GM12878 (cell line): ENCODE results near the gene USF1. TPM values are rescaled to one million over a fixed set of nuclear protein-coding genes. Genes with fewer than 3 reads are reported as not detected.

Source experiments
- ATF3 ChIP-seq: IDR thresholded peaks from 2 replicates; pipeline ENCODE4 v1.6.1; 2011; ENCODE audit warnings: low read depth, mild to moderate bottlenecking, low read length, moderate library complexity, borderline replicate concordance; ENCODE audit errors: extremely low read depth
- CBFB ChIP-seq: IDR thresholded peaks from 2 replicates; pipeline ENCODE4 v1.6.1; 2016; ENCODE audit warnings: antibody characterized with exemption, low read depth
- HSF1 ChIP-seq: fragments of 150-350 bp; IDR thresholded peaks from 2 replicates; pipeline ENCODE4 v1.6.1; 2014; ENCODE audit warnings: mild to moderate bottlenecking, low read depth, low read length
- MXI1 ChIP-seq: fragments of 150-350 bp; IDR thresholded peaks from 2 replicates; pipeline ENCODE4 v1.6.1; 2011; ENCODE audit warnings: low read depth, mild to moderate bottlenecking, inconsistent platforms, low read length, improper control_type of control experiment
- RCOR1 ChIP-seq: conservative IDR thresholded peaks from 2 replicates; pipeline ENCODE4 v1.6.1; 2012; ENCODE audit warnings: low read depth, low read length, improper control_type of control experiment
- SMC3 ChIP-seq: IDR thresholded peaks from 2 replicates; pipeline ENCODE4 v1.6.1; 2011; ENCODE audit warnings: low read length, improper control_type of control experiment, borderline replicate concordance
- SUPT20H ChIP-seq: IDR thresholded peaks from 2 replicates; pipeline ENCODE4 v1.6.1; 2011; ENCODE audit warnings: low read depth, mild to moderate bottlenecking, low read length, moderate library complexity, borderline replicate concordance; ENCODE audit not compliant: control insufficient read depth
- YBX1 ChIP-seq: fragments of 450-650 bp; IDR thresholded peaks from 2 replicates; pipeline ENCODE4 v1.6.1; 2016; ENCODE audit warnings: antibody characterized with exemption
- polyA plus RNA-seq, 11 experiments: library from polyadenylated mRNA; depleted of rRNA in 4 of 11; unstranded in 6 of 11; stranded (reverse) in 5 of 11; fragments of >200 nt; fragmentation: Nextera tagmentation in 4 of 11; fragmentation: Illumina TruSeq in 1 of 11; extraction: Ambion mirVana in 4 of 11; extraction: Trizol in 1 of 11; gene quantifications; 1 replicate in 1 of 11; 2 replicates in 10 of 11; pipeline versions ENCODE4 v1.2.1 to v1.2.3, GENCODE V29; 2011 to 2016; ENCODE audit warnings: inconsistent platforms in 2 of 11, missing spikeins in 2 of 11, low read depth in 1 of 11
- total RNA-seq, 4 experiments: library from RNA; depleted of rRNA in 3 of 4; stranded (reverse); fragments of >200 nt in 3 of 4; fragmentation: Illumina TruSeq in 1 of 4; extraction: Trizol in 1 of 4; gene quantifications; 2 replicates each; pipeline versions ENCODE4 v1.2.1 to v1.2.3, GENCODE V29; 2013 to 2021
- TF ChIP-seq, protein P1 (sequence below): fragments of 450-650 bp; IDR thresholded peaks from 2 replicates; pipeline ENCODE4 v1.6.1; 2016; ENCODE audit warnings: mild to moderate bottlenecking
- TF ChIP-seq, protein P2 (sequence below): fragments of 450-650 bp; IDR thresholded peaks from 2 replicates; pipeline ENCODE4 v1.6.1; 2017; ENCODE audit warnings: mild to moderate bottlenecking

Gene USF1
- total and polyA plus RNA-seq, 10 of the 15 experiments (the other 5 are each of a cell fraction or from before 2014, with no cell fraction given) = 9.4 to 92.1 (median 53.5) TPM

DNA sequence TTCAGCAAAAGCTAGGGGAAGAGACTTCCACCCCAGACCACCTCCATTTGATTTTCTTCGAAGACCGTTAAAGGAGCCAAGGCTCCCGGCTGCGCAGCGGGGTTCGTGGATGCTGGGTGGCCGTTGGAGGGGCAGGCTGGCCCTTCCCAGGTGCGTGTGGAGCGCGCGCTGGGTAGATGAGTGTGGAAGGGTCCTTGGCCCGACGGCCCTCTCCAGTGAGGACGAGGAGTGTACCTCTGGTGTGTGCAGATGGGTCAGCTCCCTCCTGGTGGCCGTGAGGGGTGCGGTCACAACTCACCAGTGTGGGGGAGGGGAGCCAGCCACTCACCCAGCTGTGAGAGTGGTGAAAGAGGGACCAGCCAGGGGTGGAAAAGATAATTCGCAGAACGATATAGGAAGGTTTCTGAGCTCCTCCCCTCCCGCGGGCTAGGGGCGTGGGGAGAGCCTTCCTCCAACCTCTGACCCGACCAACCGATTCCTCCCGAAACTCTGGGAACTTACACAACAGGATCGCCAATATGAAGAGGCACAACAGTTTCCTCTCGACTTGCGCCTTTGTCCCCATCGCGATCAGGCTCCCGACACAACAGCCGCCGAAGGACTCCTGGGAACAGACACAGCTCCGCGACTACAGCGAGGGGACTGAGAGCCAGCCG, 25.1 kb downstream of the USF1 start, which contains the start of gene F11R (continued):
- TF ChIP-seq, protein P1, sequence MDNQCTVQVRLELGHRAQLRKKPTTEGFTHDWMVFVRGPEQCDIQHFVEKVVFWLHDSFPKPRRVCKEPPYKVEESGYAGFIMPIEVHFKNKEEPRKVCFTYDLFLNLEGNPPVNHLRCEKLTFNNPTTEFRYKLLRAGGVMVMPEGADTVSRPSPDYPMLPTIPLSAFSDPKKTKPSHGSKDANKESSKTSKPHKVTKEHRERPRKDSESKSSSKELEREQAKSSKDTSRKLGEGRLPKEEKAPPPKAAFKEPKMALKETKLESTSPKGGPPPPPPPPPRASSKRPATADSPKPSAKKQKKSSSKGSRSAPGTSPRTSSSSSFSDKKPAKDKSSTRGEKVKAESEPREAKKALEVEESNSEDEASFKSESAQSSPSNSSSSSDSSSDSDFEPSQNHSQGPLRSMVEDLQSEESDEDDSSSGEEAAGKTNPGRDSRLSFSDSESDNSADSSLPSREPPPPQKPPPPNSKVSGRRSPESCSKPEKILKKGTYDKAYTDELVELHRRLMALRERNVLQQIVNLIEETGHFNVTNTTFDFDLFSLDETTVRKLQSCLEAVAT = peak; percentile 55
- no peak for TF ChIP-seq SMC3
- TF ChIP-seq, protein P2, sequence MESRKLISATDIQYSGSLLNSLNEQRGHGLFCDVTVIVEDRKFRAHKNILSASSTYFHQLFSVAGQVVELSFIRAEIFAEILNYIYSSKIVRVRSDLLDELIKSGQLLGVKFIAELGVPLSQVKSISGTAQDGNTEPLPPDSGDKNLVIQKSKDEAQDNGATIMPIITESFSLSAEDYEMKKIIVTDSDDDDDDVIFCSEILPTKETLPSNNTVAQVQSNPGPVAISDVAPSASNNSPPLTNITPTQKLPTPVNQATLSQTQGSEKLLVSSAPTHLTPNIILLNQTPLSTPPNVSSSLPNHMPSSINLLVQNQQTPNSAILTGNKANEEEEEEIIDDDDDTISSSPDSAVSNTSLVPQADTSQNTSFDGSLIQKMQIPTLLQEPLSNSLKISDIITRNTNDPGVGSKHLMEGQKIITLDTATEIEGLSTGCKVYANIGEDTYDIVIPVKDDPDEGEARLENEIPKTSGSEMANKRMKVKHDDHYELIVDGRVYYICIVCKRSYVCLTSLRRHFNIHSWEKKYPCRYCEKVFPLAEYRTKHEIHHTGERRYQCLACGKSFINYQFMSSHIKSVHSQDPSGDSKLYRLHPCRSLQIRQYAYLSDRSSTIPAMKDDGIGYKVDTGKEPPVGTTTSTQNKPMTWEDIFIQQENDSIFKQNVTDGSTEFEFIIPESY = no peak
- TF ChIP-seq HSF1 = no peak
- TF ChIP-seq SUPT20H = no peak
- TF ChIP-seq ATF3 = no peak
- no peak for TF ChIP-seq YBX1
- no peak for TF ChIP-seq RCOR1
- TF ChIP-seq CBFB = peak; percentile 15; the same call in 1 of the 2 replicates
- no peak for TF ChIP-seq MXI1
